Measurements from ENCODE around the gene ZNF638.
"Not testable (repeated sequence)": the region's sequence is repeated elsewhere in the genome, so short reads cannot be mapped to it uniquely, and the experiment has no call there.

Gene ZNF638, protein sequence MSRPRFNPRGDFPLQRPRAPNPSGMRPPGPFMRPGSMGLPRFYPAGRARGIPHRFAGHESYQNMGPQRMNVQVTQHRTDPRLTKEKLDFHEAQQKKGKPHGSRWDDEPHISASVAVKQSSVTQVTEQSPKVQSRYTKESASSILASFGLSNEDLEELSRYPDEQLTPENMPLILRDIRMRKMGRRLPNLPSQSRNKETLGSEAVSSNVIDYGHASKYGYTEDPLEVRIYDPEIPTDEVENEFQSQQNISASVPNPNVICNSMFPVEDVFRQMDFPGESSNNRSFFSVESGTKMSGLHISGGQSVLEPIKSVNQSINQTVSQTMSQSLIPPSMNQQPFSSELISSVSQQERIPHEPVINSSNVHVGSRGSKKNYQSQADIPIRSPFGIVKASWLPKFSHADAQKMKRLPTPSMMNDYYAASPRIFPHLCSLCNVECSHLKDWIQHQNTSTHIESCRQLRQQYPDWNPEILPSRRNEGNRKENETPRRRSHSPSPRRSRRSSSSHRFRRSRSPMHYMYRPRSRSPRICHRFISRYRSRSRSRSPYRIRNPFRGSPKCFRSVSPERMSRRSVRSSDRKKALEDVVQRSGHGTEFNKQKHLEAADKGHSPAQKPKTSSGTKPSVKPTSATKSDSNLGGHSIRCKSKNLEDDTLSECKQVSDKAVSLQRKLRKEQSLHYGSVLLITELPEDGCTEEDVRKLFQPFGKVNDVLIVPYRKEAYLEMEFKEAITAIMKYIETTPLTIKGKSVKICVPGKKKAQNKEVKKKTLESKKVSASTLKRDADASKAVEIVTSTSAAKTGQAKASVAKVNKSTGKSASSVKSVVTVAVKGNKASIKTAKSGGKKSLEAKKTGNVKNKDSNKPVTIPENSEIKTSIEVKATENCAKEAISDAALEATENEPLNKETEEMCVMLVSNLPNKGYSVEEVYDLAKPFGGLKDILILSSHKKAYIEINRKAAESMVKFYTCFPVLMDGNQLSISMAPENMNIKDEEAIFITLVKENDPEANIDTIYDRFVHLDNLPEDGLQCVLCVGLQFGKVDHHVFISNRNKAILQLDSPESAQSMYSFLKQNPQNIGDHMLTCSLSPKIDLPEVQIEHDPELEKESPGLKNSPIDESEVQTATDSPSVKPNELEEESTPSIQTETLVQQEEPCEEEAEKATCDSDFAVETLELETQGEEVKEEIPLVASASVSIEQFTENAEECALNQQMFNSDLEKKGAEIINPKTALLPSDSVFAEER (N-terminal part only)

DNA sequence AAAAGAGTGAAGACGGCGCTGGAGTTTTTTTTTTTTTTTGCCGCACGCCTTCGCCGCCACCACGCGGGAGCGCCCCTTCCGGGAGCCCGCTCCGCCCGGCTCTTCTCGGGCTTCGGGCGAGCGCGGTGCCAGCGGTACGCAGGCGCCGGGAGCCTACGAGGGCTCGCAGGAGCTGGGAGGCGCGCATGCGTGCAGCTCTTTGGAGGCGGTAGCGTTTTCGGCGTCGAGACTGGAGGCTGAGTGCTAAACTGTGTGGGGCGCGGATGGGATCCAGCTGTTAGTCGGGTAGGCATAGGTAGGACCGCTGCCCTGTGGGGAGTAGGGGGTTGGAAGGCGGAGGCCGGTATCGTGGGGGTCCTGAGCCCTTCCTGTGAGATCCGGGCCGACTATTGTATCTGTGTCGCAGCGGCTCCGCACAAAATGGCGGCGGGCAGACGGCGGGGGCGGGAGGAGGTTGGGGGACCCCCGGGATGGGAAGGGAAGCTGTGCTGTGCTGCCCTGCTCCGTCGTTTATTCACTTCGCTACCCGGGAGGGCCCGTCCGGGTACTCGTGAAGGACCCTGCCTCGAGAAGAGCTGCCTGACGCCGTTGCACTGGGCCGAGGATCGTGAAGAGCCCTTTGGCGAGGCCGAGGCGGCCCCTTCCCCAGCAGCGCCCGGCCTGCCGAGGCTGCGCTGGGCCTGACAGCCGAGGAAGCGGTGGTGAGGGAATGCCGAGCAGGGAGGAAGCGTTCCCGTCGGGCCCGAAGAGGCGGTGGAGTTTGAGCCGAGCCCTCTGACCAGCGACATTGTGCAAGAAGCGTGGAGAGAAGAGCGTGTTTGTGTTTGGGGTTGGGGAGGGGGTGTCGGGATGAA is at the start of gene ZNF638:
Gene ZNF638 (plus strand): TSS at position 202 of the 854 bp plus-strand sequence. CDS start 17,173 bp downstream, outside the sequence.
- peak; percentile 78 to 89 (median 79) for DNase-seq (ENCODE audit: low read depth in 2 of 3, low spot score in 1 of 3)

DNA sequence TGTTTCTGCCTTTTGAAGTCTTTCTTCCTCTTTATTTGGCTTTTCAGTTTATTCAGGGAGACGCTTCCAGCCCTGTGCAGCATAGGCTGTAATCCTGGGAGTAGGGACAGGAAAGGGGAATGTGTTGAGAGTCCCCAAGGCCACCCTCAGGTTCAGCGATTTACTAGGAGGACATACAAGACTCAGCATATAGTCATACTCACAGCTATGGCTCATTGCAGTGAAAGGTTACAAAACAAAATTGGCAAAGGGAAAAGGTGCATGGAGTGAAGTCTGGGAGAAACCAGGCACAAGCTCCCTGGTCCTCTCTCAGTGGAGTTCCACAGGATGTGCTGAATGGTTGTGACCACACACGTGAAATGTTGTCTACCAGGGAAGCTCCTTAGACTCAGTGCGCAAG is 49.6 kb upstream of the ZNF638 start:
- no peak for DNase-seq (ENCODE audit: low read depth in 2 of 3, low spot score in 1 of 3)

DNA sequence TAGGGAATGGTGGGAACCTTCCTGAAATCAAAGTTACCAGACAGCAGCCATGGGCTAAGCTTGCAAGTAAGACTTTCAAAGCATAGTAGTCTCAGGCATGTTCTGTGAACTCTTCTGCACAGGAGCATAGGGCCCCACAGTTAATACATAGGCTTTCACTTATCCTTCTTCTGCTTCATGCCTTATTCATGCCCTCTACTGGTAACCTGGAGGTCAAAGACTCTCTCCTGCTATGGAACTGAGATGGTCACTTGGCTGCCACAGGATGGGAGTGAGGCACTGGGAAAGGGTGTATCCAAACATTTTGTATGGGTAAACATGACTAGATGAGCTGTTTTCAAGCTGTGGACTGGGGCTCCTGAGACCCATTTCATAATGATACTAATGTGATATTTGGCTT is 49.1 kb upstream of the ZNF638 start:
- DNase-seq (ENCODE audit: low read depth in 2 of 3, low spot score in 1 of 3), result no peak

DNA sequence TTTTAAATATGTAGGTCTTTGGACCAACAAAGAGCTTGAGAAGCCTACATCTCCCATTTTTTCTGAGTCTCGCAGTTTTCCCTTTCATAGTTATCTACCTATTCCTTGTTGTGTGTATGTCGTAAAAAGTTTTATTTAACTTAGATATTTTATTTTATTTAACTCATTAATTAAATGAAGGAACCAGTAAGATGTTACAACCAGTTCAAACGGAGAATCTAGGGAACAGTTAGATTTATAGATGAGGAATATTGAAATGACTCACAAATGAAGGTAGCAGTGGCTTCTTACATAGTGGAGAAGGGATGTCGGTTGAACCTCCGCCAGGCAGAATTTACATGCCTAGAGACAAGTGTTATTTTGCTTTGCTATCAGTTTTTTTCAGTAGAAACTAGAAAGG is 48.5 kb upstream of the ZNF638 start:
- no peak for DNase-seq (ENCODE audit: low read depth in 2 of 3, low spot score in 1 of 3)

DNA sequence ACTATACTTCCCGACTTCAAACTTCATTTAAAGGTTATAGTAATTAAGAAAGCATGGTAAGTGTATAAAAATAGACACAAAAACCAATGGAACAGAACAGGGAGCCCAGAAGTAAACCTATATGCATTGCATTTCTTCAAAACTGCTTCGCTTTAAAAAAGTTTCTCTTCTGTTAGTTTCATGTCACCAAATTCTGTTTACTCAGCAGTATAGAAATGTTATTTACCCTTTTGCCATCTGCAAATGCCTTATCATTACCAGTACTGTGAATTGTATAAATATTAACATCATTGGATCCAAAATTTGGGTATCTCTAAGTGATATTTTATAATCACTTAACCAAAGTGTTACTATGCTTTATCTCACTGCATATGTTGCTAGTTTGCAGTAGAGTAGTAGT is 45.9 kb upstream of the ZNF638 start:
- DNase-seq (ENCODE audit: low read depth in 2 of 3, low spot score in 1 of 3), result no peak

DNA sequence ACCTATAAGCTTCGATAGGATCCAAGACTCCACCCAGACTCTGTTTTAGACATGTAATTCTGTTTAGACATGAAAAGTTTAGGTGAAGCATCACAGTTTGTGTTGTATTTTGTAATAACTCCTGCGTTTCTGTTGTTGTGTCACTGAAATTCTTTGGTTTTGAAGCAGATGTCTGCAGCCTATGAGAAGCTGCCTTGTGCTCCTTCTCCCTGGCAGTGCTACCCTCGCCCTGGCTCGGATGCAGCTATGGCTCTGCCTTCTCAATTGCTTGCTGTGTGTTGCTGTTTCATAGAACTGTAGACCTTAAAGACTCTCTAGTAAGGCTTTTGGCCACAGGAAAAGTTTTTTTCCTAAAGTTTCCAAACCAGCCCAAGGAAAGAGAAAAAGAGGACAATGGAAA is 40.2 kb upstream of the ZNF638 start:
- no peak for DNase-seq (ENCODE audit: low read depth in 2 of 3, low spot score in 1 of 3)

DNA sequence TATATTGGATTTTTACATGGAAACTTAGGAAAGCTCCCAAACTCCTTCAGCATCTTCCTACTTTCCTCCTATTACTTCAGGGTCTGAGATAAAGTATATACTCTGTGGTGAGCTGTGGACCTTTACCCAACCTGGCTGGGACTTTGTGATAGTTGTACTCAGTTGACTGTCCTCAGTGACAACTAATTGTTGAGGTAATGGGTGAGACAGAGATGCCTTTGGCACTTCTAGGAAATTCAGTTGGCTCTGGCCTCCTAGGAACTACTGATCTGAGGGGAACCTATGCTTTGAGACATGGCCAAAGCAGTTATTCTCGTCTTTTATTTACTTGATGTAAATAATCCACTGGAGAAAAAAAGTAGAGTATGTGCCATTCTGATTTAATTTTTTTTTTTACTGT is 39.4 kb upstream of the ZNF638 start:
- DNase-seq (ENCODE audit: low read depth in 2 of 3, low spot score in 1 of 3), result no peak

DNA sequence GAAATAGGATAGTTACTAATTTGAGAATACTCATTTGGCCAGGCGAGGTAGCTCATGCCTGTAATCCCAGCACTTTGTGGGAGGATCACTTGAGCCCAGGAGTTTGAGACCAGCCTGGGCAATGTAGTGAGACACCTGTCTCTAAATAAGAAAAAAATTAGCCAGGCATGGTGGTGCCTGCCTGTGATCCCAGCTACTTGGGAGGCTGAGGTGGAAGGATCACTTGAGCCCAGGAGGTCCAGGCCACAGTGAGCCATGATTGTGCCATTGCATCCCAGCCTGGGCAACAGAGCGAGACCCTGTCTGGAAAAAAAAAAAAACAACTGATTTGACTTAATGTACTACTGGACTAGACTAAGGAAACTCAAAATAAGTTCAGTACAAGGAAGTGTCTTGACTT is 32.7 kb upstream of the ZNF638 start:
- DNase-seq (ENCODE audit: low read depth in 2 of 3, low spot score in 1 of 3), result no peak

DNA sequence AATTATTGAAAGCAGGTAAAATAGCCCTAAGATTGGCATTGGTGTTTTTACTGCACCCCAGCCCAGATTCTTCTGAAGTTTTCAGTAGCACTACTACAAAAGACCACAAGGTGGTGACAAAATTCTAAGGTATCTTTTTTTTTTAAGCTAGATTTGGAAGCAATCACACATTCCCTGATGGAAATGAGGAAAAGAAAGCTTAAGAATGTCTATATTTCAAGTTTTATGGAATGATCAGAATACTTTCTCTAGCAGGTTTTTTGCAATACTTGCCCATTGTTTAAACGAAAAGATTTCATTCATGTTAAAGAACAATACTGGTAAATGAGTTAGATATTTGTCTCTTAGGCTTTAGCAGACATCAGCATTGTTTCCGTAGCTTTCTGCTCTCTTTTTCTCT is 32.1 kb upstream of the ZNF638 start:
- DNase-seq (ENCODE audit: low read depth in 2 of 3, low spot score in 1 of 3), result no peak

DNA sequence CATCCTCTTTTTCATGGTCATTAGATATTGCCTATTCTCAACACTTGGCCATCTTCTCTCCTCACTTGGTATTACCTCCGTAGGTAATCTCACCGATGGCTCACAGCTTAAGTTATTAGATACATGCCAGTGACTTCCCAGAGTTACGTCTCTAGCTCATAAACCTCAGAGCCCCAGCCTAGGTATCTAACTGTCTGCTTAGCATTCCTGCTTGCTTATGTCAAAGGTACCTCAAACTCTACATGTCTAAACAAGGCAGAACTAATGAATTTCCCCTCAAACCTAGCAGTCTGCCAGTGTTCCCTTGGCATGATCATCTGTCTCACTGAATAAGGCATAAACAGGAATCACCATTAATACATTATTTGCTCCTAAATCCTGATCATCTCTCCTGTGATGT is 27.7 kb upstream of the ZNF638 start:
- DNase-seq (ENCODE audit: low read depth in 2 of 3, low spot score in 1 of 3), result no peak

DNA sequence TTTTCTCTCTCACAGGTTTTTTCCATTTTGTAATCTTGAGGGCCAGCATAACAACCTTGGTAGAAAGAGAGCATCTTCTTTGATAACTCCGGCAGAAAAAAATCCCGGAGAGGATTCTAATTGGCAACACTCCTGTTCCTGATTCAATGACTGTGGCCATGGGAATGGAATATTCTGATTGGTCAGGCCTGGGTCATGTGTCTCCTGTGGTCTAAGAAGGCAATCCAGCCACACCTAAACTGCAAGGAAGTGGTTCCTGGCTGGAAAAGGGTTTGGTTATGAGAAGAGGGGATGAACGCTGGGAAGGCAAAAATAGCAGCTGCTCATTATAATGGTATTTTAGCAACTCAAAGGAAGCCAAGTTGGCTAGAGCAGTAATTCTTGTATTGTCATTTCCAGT is 24.8 kb upstream of the ZNF638 start:
- no peak for DNase-seq (ENCODE audit: low read depth in 2 of 3, low spot score in 1 of 3)

DNA sequence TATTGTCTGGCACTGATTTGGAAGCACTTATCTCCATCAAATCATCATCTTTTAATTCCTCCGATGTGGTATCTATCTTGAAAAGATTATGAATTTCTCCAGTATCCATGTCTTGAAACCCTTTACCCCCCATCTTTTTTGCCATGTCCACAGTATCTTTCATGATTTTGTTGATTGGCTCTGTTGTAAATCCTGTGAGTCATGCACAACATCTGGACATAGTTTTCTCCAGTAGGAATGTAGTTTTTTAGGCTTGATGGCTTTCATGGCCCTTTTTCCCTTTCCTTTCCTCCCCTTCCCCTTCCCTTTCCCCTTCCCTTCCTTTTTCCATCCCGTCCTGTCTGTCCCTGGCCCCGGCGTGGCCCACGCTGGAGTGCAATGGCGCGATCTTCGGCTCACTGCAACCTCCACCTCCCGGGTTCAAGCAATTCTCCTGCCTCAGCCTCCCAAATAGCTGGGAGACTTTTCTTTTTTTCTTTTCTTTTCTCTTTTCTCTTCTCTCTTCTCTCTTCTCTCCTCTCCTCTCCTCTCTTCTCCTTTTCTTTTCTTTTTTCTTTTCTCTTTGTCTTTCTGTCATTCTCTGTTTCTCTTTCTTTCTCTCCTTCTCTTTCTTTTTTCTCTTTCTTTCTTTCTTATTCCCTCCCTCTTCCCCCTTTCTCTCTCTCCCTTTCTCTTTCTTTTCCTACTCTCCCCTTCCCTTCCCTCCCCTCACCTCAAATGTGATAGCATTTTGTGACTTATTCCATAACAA is 18.4 kb upstream of the ZNF638 start:
- DNase-seq (ENCODE audit: low read depth in 2 of 3, low spot score in 1 of 3), result no peak

DNA sequence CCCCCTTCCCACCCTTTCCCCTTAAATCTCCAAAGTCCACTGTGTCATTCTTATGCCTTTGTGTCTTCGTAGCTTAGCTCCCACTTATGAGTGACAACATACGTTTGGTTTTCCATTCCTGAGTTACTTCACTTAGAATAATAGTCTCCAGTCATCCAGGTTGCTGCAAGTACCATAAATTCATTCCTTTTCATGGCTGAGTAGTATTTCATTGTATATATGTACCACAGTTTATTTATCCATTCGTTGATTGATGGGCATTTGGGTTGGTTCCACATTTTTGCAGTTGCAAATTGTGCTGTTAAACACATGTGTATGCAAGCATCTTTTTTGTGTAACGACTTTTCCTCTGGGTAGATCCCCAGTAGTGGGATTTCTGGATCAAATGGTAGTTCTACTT is 14.5 kb upstream of the ZNF638 start:
- no peak for DNase-seq (ENCODE audit: low read depth in 2 of 3, low spot score in 1 of 3)

DNA sequence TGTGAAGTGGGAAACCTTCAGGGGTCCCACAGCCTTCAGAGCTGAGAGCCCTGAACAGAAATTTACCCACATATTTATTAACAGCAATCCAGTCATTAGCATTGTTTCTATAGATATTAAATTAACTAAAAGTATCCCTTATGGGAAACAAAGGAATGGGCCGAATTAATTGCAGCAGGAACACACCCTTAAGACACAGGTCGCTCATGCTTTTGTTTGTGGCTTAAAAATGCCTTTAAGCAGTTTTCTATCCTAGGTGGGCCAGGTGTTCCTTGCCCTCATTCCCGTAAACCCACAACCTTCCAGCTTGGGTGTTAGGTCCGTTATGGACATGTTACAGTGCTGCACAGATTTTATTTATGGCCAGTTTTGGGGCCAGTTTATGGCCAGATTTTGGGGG is 13.7 kb upstream of the ZNF638 start:
- DNase-seq (ENCODE audit: low read depth in 2 of 3, low spot score in 1 of 3), result not testable (repeated sequence)

DNA sequence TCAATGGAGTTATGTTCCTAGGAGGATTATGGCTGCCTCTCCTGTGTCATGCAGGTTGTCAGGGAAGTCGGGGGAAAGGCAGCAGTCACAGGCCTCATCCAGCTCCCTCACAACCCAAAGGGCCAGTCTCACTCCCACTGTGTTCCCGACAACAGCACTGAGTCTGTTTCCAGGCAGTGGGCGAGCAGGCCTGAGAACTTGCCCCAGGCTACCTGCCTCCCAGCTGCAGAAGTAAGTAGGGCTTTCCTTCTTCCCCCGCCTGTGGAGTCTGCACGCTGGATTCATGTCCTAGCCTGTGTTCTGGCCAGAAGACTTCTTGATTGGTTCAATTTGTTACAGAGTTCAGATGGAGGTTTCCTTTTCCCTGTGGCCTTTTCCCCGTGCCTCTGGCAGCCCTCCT is 8.2 kb upstream of the ZNF638 start:
- no peak for DNase-seq (ENCODE audit: low read depth in 2 of 3, low spot score in 1 of 3)

DNA sequence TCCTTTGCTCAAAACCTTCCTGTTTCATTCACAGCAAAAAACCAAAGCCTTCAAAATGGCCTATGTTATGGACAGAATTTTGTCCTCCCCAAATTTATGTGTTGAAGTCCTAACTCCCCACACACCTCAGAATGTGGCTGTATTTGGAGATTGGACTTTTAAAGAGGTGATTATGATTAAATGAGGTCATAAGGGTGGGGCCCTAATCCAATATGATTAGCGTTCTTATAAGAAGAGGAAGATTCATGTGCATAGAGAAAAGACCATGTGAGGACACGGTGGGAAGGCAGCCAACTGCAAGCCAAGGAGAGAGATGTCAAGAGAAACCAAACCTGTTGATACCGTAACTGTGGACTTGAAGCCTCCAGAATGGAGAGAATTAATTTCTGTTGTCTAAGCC is 4.6 kb upstream of the ZNF638 start:
- no peak for DNase-seq (ENCODE audit: low read depth in 2 of 3, low spot score in 1 of 3)

DNA sequence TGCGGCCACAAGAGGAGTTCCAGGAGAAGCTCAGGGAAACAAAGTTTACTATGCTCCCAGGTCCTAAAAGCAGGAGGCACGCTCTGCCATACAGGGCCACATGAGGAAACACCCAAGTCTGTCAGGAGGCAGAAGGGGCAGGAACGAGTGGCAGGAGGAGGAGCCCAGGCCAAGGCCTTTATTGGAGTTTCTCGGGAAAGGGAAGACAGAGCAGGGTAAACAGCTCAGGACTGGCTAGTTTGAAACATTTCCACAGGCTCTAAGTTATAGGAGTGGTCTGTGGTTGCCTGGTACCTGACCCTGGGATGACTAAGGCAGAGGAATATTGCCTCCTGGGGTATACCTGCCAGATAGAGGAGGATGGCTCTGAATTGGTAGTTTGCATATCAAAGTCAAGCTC is 3.7 kb upstream of the ZNF638 start:
- no peak for DNase-seq (ENCODE audit: low read depth in 2 of 3, low spot score in 1 of 3)

DNA sequence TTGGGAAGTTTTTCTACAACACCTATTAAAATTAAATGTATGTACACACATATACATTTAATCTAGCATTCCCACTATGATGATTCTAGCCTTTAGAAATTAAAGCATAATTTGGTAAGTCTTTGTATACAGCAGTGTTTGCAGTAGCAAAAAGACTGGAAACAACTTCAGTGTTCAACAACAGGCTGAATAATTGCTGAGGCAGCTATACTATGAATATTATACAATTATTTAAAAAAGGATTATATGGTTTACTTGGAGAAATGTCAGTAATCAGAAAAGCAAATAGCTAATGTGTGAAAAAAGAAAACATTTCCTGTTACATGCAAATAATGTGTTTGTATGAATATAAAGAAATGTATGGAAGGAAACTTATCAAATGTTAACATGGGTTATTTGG is 1.4 kb upstream of the ZNF638 start:
- no peak for DNase-seq (ENCODE audit: low read depth in 2 of 3, low spot score in 1 of 3)

DNA sequence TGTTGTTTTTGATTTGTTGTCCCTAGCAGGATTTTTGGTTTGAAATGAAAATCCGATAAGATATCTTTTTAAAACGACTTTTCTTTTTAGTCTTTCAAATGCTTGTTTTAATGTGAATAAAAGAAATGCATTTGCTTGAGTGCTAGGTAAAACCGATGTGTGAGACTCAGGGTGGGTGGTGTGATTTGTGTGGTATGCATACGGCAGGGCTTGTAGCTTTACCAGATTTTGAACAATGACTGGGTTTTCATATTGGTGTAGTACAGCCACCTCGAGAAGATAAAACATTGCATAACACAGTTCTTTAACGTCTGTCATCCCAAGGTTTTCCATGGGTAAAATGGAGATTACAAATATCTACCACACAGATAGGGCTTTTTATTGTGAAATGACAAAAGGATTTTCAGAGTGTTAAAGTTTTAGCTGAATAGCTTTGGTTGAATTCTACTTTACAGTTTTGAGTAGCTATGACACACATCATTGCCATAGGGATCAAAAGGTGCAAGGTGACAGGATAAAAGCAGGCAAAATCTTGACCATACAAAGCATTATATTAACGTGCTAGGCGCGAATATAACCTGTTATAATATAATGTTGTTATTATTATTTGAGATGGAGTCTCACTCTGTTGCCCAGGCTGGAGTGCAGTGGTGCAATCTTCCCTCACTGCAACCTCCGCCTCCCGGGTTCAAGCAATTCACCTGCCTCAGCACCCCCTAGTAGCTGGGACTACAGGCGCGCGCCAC is 824 bp upstream of the ZNF638 start:
- DNase-seq (ENCODE audit: low read depth in 2 of 3, low spot score in 1 of 3), result no peak

DNA sequence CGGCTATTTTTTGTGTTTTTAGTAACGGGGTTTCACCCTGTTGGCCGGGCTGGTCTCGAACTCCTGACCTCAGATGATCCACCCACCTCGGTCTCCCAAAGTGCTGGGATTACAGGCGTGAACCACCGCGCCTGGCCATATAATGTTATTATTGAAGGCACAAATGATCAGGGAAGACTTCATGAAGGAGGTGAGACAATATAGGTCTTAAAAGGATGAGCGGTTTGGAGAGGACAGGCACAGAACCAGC is 326 bp upstream of the ZNF638 start:
- DNase-seq (ENCODE audit: low read depth in 2 of 3, low spot score in 1 of 3), result peak in 1 of 3 donors; percentile 29

Measured in stimulated activated CD4-positive, alpha-beta T cell treated with anti-CD3 and anti-CD28 coated beads, Interleukin-12 subunit alpha, Interleukin-12 subunit beta, amount 100 ng/mL, for 48 hours (primary cell).